ENCODE results near the gene RAMP3. TPM values are rescaled to one million over a fixed set of nuclear protein-coding genes. Genes with fewer than 3 reads are reported as not detected.

The RAMP3 gene
- total RNA-seq, 4 donors from 2014 or later, result 9.6 to 39.3 (median 33.2) TPM

DNA sequence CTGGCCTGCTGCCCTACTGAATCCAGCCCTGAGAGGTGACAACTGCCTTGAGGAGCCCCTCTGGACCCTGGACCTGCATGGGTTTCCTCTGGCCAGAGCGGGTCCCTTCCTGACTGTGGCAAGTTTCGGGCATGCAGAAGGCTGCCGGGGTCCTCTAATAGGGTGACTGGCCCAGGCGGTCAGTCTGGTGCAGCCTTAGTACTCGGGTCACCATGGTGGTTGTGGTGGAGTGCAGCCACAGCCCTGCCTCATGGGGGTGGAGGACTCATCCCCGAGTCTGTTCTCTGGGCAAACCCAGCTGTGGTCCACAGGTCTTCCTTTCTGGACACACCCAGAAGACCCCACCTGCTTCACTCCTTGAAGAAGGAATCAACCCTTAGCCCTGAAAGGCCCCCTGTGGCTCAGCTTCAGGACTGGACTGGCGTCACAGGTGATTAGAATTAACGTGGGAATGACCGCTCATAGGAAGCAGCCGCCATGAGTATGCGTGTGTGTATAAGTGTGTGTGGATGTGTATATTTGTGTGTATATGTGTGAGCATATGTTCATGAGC, 28.7 kb downstream of the RAMP3 start:
- no peak for DNase-seq
- in situ Hi-C loops (cut with MboI; ENCODE audit: low sequenced_read_pairs in 4 of 4) (no loop called here), intact Hi-C loops (cut with DNase I; ENCODE audit: low total_unique reads) (no loop called here)
- ATAC-seq, result no peak
- Histone ChIP-seq H3K4me3 (no peak overlapping the region), H3K36me3 (no peaks in the 10 kb centered on the region), H3K27me3 (no peaks in the 10 kb centered on the region), H3K4me1 (no peaks in the 10 kb centered on the region), H3K9me3 (no peaks in the 10 kb centered on the region), H3K27ac (no peak overlapping the region)
- no peak for TF ChIP-seq POLR2A (IDR thresholded peaks at IDR 0.05)
- TF ChIP-seq, protein P1, sequence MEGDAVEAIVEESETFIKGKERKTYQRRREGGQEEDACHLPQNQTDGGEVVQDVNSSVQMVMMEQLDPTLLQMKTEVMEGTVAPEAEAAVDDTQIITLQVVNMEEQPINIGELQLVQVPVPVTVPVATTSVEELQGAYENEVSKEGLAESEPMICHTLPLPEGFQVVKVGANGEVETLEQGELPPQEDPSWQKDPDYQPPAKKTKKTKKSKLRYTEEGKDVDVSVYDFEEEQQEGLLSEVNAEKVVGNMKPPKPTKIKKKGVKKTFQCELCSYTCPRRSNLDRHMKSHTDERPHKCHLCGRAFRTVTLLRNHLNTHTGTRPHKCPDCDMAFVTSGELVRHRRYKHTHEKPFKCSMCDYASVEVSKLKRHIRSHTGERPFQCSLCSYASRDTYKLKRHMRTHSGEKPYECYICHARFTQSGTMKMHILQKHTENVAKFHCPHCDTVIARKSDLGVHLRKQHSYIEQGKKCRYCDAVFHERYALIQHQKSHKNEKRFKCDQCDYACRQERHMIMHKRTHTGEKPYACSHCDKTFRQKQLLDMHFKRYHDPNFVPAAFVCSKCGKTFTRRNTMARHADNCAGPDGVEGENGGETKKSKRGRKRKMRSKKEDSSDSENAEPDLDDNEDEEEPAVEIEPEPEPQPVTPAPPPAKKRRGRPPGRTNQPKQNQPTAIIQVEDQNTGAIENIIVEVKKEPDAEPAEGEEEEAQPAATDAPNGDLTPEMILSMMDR (IDR thresholded peaks at IDR 0.05 in 4 of 5, conservative IDR thresholded peaks at IDR 0.05 in 1 of 5), result no peak

DNA sequence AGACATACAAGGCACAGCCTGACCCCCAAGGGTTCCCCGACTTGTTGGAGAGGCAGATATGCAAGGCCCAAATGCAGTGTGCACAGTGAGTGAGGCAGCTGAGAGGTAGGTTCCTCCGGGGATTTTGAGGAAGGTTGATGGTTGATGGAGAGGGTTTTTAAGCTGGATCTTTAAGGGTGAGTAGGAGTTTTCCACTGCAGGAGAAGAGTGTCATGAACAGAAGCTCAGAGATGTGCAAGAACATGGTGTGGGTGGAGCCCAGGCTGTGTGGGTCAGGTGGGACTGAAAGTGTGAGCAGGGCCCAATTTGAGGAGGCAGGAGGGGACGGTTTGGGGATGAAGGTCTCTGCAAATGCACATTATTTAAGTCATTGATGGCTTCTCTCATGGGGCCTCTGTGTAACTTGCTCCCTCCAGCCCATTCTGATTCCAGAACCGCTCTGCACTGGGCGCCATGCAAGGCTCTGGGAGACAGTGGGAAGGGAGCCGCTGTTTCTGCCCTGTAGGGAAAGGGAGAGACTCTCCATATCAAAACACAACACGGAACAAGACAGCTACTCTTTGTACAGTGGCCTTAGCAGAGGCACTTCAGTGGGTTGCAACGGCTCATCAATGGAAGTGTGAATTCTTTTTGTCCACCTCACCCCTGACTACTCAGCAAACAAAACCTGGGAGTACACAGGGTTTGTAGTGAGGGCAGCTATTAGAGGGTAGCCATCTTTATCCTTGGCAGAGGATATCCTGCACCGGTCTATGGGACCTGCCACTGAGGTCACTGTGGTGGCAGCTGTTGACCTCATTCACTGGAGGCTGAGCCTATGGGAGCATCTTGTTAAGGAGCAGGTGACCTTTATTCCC, 29.7 kb downstream of the RAMP3 start:
- intact Hi-C loops (cut with DNase I; ENCODE audit: low total_unique reads), result no loop called here
- no peak for ATAC-seq
- in situ Hi-C loops (cut with MboI; ENCODE audit: low sequenced_read_pairs in 4 of 4), result no loop called here

DNA sequence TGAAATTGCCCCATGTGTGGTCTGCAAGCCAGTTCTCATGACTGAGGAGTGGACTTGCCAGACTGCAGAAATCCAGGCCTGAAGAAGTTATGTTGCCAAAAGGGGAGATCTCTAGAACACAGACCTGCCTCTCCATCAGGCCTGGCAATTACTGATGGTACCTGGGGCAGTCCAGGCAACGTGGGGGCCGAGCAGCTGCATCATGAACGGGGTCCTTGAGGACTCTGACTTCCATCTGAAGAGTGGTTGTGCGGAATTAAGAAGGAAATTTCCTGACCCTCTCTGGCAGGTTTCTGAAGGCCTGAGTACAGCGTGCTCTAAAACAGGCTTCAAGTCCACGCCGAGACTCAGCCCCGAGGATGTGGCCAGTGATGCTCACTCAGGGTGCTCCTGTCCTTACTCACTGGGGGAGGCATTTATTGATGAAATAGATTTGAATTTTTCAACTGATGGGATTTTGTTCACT, 30.4 kb downstream of the RAMP3 start:
- in situ Hi-C loops (cut with MboI; ENCODE audit: low sequenced_read_pairs in 4 of 4) (no loop called here), intact Hi-C loops (cut with DNase I; ENCODE audit: low total_unique reads) (no loop called here)
- no peaks in the 10 kb centered on the region for H3K9me3 ChIP-seq
- no peak for DNase-seq
- TF ChIP-seq POLR2A (IDR thresholded peaks at IDR 0.05), result no peak
- TF ChIP-seq, protein P1 (IDR thresholded peaks at IDR 0.05 in 4 of 5, conservative IDR thresholded peaks at IDR 0.05 in 1 of 5), result no peak
- H3K4me1 ChIP-seq, result no peaks in the 10 kb centered on the region
- H3K27me3 ChIP-seq, result no peaks in the 10 kb centered on the region
- no peak overlapping the region for H3K4me3 ChIP-seq
- no peaks in the 10 kb centered on the region for H3K36me3 ChIP-seq
- ATAC-seq, result no peak
- no peak overlapping the region for H3K27ac ChIP-seq

More for the DNA sequence above, 29.7 kb downstream of the RAMP3 start:
- no peaks in the 10 kb centered on the region for H3K27me3 ChIP-seq
- no peak for DNase-seq
- TF ChIP-seq, protein P1 (IDR thresholded peaks at IDR 0.05 in 4 of 5, conservative IDR thresholded peaks at IDR 0.05 in 1 of 5), result no peak
- H3K4me1 ChIP-seq, result no peaks in the 10 kb centered on the region
- H3K4me3 ChIP-seq, result no peak overlapping the region
- H3K9me3 ChIP-seq, result no peaks in the 10 kb centered on the region
- H3K27ac ChIP-seq, result no peak overlapping the region
- no peaks in the 10 kb centered on the region for H3K36me3 ChIP-seq

DNA sequence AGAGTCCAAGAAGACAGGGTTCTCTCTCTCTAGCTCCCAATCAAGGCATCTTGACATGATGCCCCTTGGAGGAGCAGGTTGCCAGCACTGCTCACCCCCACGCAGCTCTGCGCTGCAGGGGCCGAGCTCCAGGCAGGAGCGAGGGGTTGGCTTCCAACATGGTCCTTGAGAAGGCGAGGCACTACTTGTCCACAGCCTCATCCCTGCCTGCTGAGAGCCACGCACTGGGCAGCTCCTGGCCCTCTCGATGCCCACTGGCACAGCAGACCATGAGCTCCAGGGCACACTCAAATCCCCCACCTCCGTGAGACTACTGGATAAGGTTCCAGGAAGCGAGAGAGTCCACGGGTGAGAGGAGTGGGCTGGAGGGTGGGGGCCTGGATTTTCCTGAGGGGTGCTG, 31.1 kb downstream of the RAMP3 start:
- Histone ChIP-seq H3K9me3 (no peaks in the 10 kb centered on the region), H3K27ac (no peak overlapping the region), H3K4me3 (no peak overlapping the region), H3K36me3 (no peaks in the 10 kb centered on the region), H3K27me3 (no peaks in the 10 kb centered on the region), H3K4me1 (no peaks in the 10 kb centered on the region)
- ATAC-seq (no peak), DNase-seq (no peak)
- no peak for TF ChIP-seq POLR2A (IDR thresholded peaks at IDR 0.05)
- in situ Hi-C loops (cut with MboI; ENCODE audit: low sequenced_read_pairs in 4 of 4), result no loop called here
- intact Hi-C loops (cut with DNase I; ENCODE audit: low total_unique reads), result no loop called here

DNA sequence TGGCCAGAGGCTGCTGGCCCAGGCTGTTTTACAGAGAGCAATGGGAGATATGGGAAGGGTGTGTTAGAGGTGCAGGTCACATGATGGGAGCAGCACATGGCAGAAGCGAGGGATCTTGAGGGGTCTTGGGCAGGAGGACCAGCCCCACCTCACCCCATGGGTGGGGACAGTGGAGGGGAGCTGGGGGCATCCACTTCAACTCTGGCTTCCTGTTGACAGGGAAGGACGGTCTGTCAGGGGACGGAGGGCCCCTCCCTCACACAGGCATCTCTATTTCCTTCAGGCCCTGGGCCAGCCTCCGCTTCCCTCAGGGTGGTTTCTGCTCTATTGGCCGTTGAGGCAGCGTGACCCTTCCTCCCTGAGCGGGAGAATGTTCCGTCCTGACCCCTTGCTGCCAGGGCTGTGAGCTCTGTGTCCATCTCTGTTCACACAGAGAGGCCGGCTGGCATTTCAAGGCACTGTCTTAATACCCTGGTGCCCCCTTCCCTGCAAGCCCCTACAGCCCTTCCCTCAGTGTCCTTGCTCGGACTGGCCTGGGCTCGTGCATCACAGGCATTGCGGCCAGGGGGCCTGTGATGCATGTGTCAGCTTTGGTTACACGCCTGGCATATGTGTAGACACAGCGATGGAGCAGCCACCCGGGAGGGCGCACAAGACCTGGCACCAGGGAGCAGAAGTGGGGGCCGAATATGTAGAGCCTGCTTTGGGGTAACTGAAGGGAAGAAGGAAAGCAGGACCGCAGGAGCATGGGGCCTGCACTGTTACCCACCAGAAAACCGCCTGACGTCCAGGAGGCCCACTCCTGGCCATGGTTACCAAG, 31.8 kb downstream of the RAMP3 start:
- no peak overlapping the region for H3K4me3 ChIP-seq
- DNase-seq, result no peak
- in situ Hi-C loops (cut with MboI; ENCODE audit: low sequenced_read_pairs in 4 of 4), result no loop called here

More for the DNA sequence above, 31.8 kb downstream of the RAMP3 start:
- no peaks in the 10 kb centered on the region for H3K36me3 ChIP-seq
- TF ChIP-seq, protein P1 (IDR thresholded peaks at IDR 0.05 in 4 of 5, conservative IDR thresholded peaks at IDR 0.05 in 1 of 5), result no peak
- no peak for TF ChIP-seq POLR2A (IDR thresholded peaks at IDR 0.05)
- H3K9me3 ChIP-seq, result no peaks in the 10 kb centered on the region
- no peaks in the 10 kb centered on the region for H3K4me1 ChIP-seq
- intact Hi-C loops (cut with DNase I; ENCODE audit: low total_unique reads), result no loop called here
- no peaks in the 10 kb centered on the region for H3K27me3 ChIP-seq
- no peak overlapping the region for H3K27ac ChIP-seq
- no peak for ATAC-seq
